H9 (cell line): ENCODE data around the gene UBE2Q1. TPM values are rescaled to one million over a fixed set of nuclear protein-coding genes. Genes with fewer than 3 reads are reported as not detected.

Source experiments
- DNase-seq: peaks from one replicate; pipeline ENCODE4 v3.0.0-alpha.2; 2017
- H2AFZ ChIP-seq: one replicate; pipeline ENCODE4 v1.6.1; 2013; ENCODE audit warnings: mild to moderate bottlenecking, low read length, control low read depth, moderate library complexity
- H2AK5ac ChIP-seq: 2 replicates; pipeline ENCODE4 v1.6.1; 2013; ENCODE audit warnings: low read length, control low read depth, mixed read lengths; ENCODE audit not compliant: insufficient read length
- H2BK120ac ChIP-seq: one replicate; pipeline ENCODE4 v1.6.1; 2013; ENCODE audit warnings: low read depth, mild to moderate bottlenecking, low read length, control low read depth, inconsistent platforms; ENCODE audit not compliant: poor library complexity, severe bottlenecking
- H2BK12ac ChIP-seq: 2 replicates; pipeline ENCODE4 v1.6.1; 2013; ENCODE audit warnings: low read length, control low read depth, mixed read lengths, low read depth; ENCODE audit not compliant: insufficient read length
- H2BK15ac ChIP-seq: 2 replicates; pipeline ENCODE4 v1.6.1; 2013; ENCODE audit warnings: low read depth, low read length, control low read depth
- H2BK20ac ChIP-seq: one replicate; pipeline ENCODE4 v1.6.1; 2013; ENCODE audit warnings: low read depth, mild to moderate bottlenecking, low read length, control low read depth, inconsistent platforms; ENCODE audit not compliant: poor library complexity, severe bottlenecking
- H2BK5ac ChIP-seq: 2 replicates; pipeline ENCODE4 v1.6.1; 2013; ENCODE audit warnings: low read length, control low read depth, mixed read lengths; ENCODE audit not compliant: insufficient read length
- H3K14ac ChIP-seq: 2 replicates; pipeline ENCODE4 v1.6.1; 2013; ENCODE audit warnings: low read length, control low read depth; ENCODE audit not compliant: insufficient read depth
- H3K18ac ChIP-seq: 2 replicates; pipeline ENCODE4 v1.6.1; 2013; ENCODE audit warnings: low read depth, mild to moderate bottlenecking, mixed read lengths, low read length, control low read depth; ENCODE audit not compliant: insufficient read length
- H3K23ac ChIP-seq: 2 replicates; pipeline ENCODE4 v1.6.1; 2013; ENCODE audit warnings: low read length, control low read depth, mixed read lengths, low read depth; ENCODE audit not compliant: insufficient read length
- H3K23me2 ChIP-seq: 2 replicates; pipeline ENCODE4 v1.6.1; 2013; ENCODE audit warnings: low read depth, mild to moderate bottlenecking, mixed read lengths, low read length, control low read depth; ENCODE audit not compliant: insufficient read length, poor library complexity, severe bottlenecking
- H3K27ac ChIP-seq: 2 replicates; pipeline ENCODE4 v1.5.1; 2013; ENCODE audit warnings: low read length, control low read depth, mixed read lengths, low read depth; ENCODE audit not compliant: insufficient read length
- H3K27me3 ChIP-seq: 2 replicates; pipeline ENCODE4 v1.6.1; 2013; ENCODE audit warnings: low read length, control low read depth, inconsistent platforms; ENCODE audit not compliant: insufficient read depth
- H3K4ac ChIP-seq: 2 replicates; pipeline ENCODE4 v1.6.1; 2013; ENCODE audit warnings: low read depth, mild to moderate bottlenecking, control low read depth, inconsistent platforms, low read length, moderate library complexity
- H3K4me1 ChIP-seq: 2 replicates; pipeline ENCODE4 v1.6.1; 2013; ENCODE audit warnings: low read length, control low read depth, inconsistent platforms; ENCODE audit not compliant: insufficient read depth
- H3K4me2 ChIP-seq: 2 replicates; pipeline ENCODE4 v1.6.1; 2013; ENCODE audit warnings: low read length, control low read depth, mixed read lengths; ENCODE audit not compliant: insufficient read length, insufficient read depth
- H3K56ac ChIP-seq: 2 replicates; pipeline ENCODE4 v1.6.1; 2013; ENCODE audit warnings: low read depth, mild to moderate bottlenecking, mixed read lengths, low read length, control low read depth; ENCODE audit not compliant: insufficient read length
- H3K79me1 ChIP-seq: 2 replicates; pipeline ENCODE4 v1.6.1; 2013; ENCODE audit warnings: low read depth, mild to moderate bottlenecking, moderate library complexity, low read length, control low read depth, inconsistent platforms; ENCODE audit not compliant: insufficient read depth, poor library complexity, severe bottlenecking
- H3K79me2 ChIP-seq: 2 replicates; pipeline ENCODE4 v1.6.1; 2013; ENCODE audit warnings: low read length, control low read depth, inconsistent platforms; ENCODE audit not compliant: insufficient read depth
- H3K9ac ChIP-seq: 2 replicates; pipeline ENCODE4 v1.6.1; 2013; ENCODE audit warnings: low read length, control low read depth, mixed read lengths; ENCODE audit not compliant: insufficient read length; ENCODE audit errors: extremely low read depth
- H3K9me3 ChIP-seq: one replicate; pipeline ENCODE4 v1.6.1; 2013; ENCODE audit warnings: low read depth, low read length, inconsistent platforms; ENCODE audit not compliant: control insufficient read depth
- H3T11ph ChIP-seq: one replicate; pipeline ENCODE4 v1.6.1; 2013; ENCODE audit warnings: mild to moderate bottlenecking, low read length, control low read depth, inconsistent platforms
- H4K20me1 ChIP-seq: one replicate; pipeline ENCODE4 v1.6.1; 2013; ENCODE audit not compliant: control insufficient read depth, insufficient read length, insufficient read depth
- H4K5ac ChIP-seq: 2 replicates; pipeline ENCODE4 v1.6.1; 2013; ENCODE audit warnings: low read depth, mild to moderate bottlenecking, mixed read lengths, low read length, control low read depth; ENCODE audit not compliant: insufficient read length
- H4K8ac ChIP-seq: replicated peaks from 2 replicates; pipeline ENCODE4 v1.6.1; 2013; ENCODE audit warnings: low read length, control low read depth, mixed read lengths, low read depth; ENCODE audit not compliant: insufficient read length
- H4K91ac ChIP-seq: 2 replicates; pipeline ENCODE4 v1.6.1; 2013; ENCODE audit warnings: low read depth, mild to moderate bottlenecking, moderate library complexity, mixed read lengths, low read length, control low read depth; ENCODE audit not compliant: insufficient read length
- H3K27ac Mint-ChIP-seq, 3 experiments: 2 replicates in 2 of 3; 3 replicates in 1 of 3; pipeline ENCODE4 v1.8.0; 2020 to 2021; ENCODE audit warnings: mixed read lengths in 3 of 3, mild to moderate bottlenecking in 1 of 3, moderate library complexity in 1 of 3
- H3K27me3 Mint-ChIP-seq: 2 replicates; pipeline ENCODE4 v1.8.0; 2021; ENCODE audit warnings: low read depth, mild to moderate bottlenecking, moderate library complexity, mixed read lengths
- H3K36me3 Mint-ChIP-seq, 3 experiments: 2 replicates in 2 of 3; 3 replicates in 1 of 3; pipeline ENCODE4 v1.8.0; 2020 to 2021; ENCODE audit warnings: low read depth in 3 of 3, mixed read lengths in 3 of 3; ENCODE audit not compliant: insufficient read depth in 1 of 3
- H3K4me1 Mint-ChIP-seq, 2 experiments: 2 replicates each; pipeline ENCODE4 v1.8.0; 2020; ENCODE audit warnings: mixed read lengths in 2 of 2
- H3K4me3 Mint-ChIP-seq, 2 experiments: 2 replicates in 1 of 2; 3 replicates in 1 of 2; pipeline ENCODE4 v1.8.0; 2020 to 2021; ENCODE audit warnings: mild to moderate bottlenecking in 2 of 2, mixed read lengths in 2 of 2, moderate library complexity in 1 of 2
- H3K9me3 Mint-ChIP-seq, 2 experiments: 2 replicates in 1 of 2; 3 replicates in 1 of 2; pipeline ENCODE4 v1.8.0; 2020; ENCODE audit warnings: mild to moderate bottlenecking in 2 of 2, mixed read lengths in 2 of 2, moderate library complexity in 1 of 2
- WGBS: extraction: QIAGEN DNeasy Blood & Tissue Kit; methylation state at CpG from one replicate; pipeline ENCODE4 v1.1.7; 2013; ENCODE audit warnings: missing lambda C conversion rate, low lambda C conversion rate, mixed read lengths; ENCODE audit not compliant: insufficient read length; ENCODE audit errors: extremely low coverage; 5-methylcytosine and 5-hydroxymethylcytosine counted together
- total RNA-seq: library from RNA; stranded (reverse); gene quantifications from 2 replicates; pipeline ENCODE4 v1.2.1, GENCODE V29; 2021
- TF ChIP-seq, protein P1 (sequence below): fragments of 200-600 bp; sonication (generic); conservative IDR thresholded peaks from 3 replicates; pipeline ENCODE4 v1.8.0; 2021; ENCODE audit warnings: antibody characterized with exemption, mild to moderate bottlenecking

UBE2Q1 gene
- total RNA-seq, 1 experiment from 2014 or later: 108 TPM

DNA sequence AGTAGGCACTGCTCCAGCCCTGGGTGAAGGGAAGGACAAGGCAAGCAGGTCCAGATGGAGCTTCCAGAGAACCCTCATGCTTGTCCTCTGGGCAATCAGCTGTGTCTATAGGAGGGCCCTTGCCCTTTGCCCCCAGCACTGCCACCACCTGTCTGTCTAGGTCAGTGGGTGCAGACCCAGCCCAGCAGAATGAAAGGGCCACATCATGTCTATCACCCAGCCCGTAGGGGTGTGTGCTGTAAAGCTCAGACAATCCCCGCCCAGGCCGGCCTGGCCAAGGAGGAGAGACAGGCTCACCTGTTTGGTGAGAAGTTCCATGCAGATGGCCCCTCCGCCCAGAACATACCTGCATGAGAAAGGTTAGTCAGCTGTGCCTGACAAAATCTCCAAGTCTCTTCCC is 7.0 kb downstream of the UBE2Q1 start:
- Histone ChIP-seq H3K9me3 (no peaks in the 10 kb centered on the region), H2AK5ac (no peak overlapping the region), H3K23me2 (no peaks in the 10 kb centered on the region), H2BK120ac (no peak overlapping the region), H2AFZ (no peak overlapping the region), H2BK5ac (no peak overlapping the region), H4K5ac (no peak overlapping the region), H4K20me1 (no peaks in the 10 kb centered on the region), H3K56ac (no peak overlapping the region), H4K91ac (no peak overlapping the region), H3K9ac (no peak overlapping the region), H3K27ac (no peak overlapping the region), H3K27me3 (no peaks in the 10 kb centered on the region), H3K4me2 (no peak overlapping the region), H3K79me1 (no peaks in the 10 kb centered on the region), H4K8ac (no peak overlapping the region), H2BK20ac (no peak overlapping the region), H3T11ph (no peak overlapping the region), H3K18ac (no peak overlapping the region), H2BK12ac (no peak overlapping the region), H2BK15ac (no peak overlapping the region), H3K4ac (no peak overlapping the region), H3K23ac (no peak overlapping the region), H3K79me2 (no peaks in the 10 kb centered on the region; the same call in 1 of the 2 replicates), H3K4me1 (no peaks in the 10 kb centered on the region; the same call in 1 of the 2 replicates), H3K14ac (no peak overlapping the region)
- H3K4me1 Mint-ChIP-seq: peaks cover 7% of the 10 kb centered on the region in 2 experiments
- H3K27me3 Mint-ChIP-seq: no peaks in the 10 kb centered on the region
- no CpG with 5 or more reads among the region's 4 CpGs for WGBS
- H3K27ac Mint-ChIP-seq: no peak overlapping the region
- TF ChIP-seq, protein P1, sequence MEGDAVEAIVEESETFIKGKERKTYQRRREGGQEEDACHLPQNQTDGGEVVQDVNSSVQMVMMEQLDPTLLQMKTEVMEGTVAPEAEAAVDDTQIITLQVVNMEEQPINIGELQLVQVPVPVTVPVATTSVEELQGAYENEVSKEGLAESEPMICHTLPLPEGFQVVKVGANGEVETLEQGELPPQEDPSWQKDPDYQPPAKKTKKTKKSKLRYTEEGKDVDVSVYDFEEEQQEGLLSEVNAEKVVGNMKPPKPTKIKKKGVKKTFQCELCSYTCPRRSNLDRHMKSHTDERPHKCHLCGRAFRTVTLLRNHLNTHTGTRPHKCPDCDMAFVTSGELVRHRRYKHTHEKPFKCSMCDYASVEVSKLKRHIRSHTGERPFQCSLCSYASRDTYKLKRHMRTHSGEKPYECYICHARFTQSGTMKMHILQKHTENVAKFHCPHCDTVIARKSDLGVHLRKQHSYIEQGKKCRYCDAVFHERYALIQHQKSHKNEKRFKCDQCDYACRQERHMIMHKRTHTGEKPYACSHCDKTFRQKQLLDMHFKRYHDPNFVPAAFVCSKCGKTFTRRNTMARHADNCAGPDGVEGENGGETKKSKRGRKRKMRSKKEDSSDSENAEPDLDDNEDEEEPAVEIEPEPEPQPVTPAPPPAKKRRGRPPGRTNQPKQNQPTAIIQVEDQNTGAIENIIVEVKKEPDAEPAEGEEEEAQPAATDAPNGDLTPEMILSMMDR: no peak
- no peak overlapping the region for H3K4me3 Mint-ChIP-seq
- no peak for DNase-seq
- H3K36me3 Mint-ChIP-seq: peaks cover 52 to 80% (median 75%) of the 10 kb centered on the region in 3 experiments
- H3K9me3 Mint-ChIP-seq: no peaks in the 10 kb centered on the region
